ENCODE measurements around the gene TTYH3.

The TTYH3 gene

DNA sequence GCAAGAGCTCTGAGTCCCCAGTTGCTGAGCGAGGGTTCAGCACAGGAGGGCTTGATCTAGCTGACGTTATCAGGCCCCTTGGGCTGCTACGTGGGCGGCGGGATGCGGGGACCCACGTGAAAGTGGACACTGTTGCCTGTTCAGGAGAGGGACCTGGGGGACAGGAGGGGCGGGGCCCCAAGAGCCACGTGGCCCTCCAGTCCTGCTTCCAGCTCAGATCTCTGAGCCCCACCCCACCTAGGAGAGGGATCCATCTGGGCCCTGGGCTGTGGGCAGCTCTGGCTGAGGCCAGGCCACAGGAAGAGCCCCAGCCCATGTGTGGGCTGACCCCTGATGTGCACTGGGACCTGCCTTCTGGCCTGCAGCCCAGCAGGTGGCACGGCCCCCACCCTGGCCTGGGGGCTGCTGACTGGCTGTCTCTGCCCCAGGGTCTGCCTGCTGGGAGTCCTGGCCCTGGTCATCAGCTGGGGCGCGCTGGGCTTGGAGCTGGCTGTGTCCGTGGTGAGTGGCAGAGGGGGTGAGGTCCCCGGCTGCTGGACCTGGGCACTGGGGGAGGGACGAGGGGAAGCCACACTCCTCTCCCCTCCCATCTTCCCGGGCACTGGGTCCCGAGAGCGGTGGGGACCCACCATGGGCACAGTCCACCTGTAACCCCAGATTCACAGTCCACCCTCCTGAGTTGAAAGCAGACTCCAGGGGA is 17.5 kb downstream of the TTYH3 start:
- no peak for DNase-seq (ENCODE audit: low read depth, low spot score)

DNA sequence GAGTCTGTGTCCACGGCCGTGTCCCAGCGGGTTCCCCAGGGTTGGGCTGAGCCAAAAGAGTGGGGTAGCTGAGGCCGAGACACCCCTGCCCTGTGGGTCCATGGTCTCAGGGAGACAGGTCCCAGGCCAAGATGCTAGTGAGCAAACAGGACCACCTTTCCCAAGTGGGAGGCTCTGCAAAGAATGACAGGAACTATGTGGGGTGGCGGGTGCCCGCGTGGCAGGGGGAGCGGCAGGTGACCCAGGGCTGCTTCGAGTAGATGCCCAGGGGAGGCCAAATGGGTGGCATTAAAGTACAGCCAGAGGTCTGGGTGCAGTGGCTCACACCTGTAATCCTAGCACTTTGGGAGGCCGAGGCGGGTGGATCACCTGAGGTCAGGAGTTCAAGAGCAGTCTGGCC is 18.2 kb downstream of the TTYH3 start:
- DNase-seq (ENCODE audit: low read depth, low spot score): no peak

DNA sequence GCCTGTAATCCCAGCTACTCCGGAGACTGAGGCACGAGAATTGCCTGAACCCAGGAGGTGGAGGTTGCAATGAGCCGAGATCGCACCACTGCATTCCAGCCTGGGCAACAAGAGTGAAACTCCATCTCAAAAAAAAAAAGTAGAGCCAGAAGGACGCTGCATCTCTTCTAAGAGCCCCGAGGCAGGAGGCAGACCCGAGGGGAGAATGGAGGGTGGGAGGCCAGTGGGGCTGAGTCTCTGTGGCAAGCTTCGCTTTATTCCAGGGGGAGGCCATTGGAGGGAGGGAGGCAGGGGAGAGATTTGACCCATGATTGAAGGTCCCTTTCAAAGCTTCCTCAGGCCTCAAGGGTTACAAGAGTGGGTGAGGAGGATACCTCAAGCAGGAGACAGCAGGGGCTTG is 18.7 kb downstream of the TTYH3 start:
- DNase-seq (ENCODE audit: low read depth, low spot score): no peak

DNA sequence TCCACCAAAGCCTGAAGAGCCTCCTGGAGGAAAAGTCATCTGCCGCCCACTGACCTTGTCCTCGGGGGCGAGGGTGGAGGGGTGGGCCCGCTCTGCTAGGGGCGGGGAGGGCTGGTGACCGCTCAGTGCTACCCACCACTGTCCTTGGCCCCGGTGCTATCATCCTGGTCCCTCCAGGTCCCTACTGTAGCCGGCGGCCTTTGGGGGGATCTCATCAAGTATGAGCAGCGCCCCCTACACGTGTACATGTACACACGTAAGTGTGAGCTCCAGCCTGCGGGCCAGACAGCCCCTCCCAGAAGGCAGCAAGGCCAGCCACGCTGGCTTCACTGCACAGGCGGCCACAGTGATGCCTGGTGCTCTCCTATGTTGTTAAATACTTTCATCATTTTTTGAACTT is 19.6 kb downstream of the TTYH3 start:
- DNase-seq (ENCODE audit: low read depth, low spot score): no peak

DNA sequence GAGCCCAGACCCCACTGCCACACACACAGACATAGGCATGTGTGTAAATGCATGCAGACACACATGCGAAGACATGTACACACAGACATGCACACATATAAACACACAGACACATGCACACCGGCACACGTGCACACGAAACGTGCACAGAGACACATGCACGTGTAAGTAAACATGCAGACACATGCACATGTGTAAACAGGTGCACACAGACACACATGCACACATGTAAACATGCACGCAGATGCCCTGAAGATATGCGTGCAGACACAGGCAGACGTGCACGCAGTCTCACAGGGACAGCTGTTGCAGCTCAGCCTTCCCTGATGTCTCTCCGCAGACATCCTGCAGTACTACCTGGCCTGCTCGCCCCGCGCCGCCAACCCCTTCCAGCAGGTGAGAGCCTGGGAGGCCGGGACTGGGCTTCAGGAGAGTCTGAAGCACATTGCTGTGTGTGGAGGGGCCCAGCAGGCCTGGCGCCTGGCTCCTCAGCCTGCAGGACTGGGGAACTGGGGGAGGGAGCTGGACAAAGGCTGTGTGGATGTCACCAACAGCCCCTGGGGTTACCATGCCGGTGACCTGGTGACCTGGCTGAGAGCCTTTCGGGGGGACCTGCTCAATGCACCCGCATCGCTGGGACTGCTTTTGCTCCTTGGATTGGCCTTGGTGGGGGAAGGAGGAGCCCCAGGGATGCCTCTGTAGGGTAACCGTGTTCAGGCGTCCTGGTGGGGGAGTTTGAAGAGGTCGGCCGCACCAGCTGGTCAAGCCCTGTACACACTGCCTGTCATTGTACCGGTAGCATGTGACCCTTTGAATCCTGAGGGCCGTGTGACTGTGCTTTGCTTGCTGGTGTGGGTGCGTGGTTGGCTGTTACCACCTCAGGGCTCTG is 20.3 kb downstream of the TTYH3 start:
- no peak for DNase-seq (ENCODE audit: low read depth, low spot score)

DNA sequence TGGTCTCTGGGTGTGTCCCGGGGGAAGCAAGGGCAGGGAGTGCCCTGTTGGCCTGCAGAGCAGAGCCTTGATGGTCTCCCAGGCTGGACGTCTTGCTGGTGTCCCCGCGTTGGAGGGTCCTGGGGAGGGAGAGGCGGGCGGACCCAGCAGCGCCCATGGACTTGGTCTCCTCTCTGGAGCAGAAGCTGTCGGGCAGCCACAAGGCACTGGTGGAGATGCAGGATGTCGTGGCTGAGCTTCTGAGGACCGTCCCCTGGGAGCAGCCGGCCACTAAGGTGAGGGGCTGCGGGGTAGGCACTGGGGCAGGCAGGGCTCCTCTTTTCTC is 20.9 kb downstream of the TTYH3 start:
- no peak for DNase-seq (ENCODE audit: low read depth, low spot score)

DNA sequence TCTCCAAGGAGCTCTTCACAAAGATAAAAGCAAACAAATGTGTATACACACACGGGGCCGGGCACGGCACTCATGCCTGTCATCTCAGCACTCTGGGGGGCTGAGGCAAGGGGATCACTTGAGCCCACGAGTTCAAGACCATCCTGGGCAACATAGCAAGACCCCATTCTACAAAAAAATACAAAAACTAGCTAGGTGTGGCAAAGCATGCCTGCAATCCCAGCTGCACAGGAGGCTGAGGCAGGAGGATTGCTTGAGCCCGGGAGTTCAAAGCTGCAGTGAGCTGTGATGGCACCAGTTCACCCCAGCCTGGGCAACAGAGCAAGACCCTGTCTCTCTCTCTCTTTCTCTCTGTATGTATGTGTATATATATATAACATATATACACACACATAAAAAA is 22.3 kb downstream of the TTYH3 start:
- DNase-seq (ENCODE audit: low read depth, low spot score): no peak

DNA sequence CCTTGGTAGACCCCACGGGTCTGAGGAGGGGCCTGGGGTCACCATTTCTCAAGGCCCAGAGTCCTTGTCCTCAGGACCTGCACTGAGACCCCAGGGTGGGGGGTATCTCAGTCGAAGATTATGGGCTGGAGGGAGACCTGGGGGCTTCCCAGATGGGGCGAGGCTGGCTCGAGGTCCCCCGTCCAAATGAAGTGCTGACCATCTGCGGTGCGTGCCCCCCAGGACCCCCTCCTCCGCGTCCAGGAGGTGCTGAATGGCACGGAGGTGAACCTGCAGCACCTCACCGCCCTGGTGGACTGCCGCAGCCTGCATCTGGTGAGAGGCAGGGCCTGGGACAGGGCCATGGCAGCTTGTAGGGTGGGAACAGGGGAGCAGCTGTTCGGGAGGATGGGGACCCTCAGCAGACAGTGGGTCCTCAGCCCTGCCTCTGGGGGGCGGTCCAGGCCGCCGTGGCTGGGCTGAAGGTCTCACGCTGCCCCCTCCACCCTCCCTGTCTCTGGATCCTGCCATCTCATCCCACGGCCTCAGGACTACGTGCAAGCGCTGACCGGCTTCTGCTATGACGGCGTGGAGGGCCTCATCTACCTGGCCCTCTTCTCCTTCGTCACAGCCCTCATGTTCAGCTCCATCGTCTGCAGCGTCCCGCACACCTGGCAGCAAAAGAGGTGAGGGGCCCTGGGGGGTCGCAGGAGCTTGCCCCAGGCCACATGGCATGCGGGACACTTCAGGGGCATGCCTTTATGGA is 24.3 kb downstream of the TTYH3 start:
- DNase-seq (ENCODE audit: low read depth, low spot score): no peak

DNA sequence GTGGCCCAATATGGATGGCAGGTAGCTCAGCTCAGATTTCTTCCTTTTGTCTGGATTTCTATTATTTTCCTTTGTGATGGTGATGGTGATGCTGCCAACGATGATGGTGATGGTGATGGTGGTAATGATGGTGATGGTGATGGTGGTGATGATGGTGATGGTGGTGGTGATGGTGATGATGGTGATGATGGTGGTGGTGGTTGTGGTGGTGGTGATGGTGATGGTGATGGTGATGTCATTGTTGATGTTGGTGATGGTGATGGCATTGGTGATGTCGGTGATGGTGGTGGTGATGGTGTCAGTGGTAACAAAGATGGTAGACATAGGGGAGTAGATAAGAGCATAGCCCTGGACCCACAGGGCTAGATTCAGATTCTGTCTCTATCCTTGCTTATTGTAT is 25.4 kb downstream of the TTYH3 start:
- no peak for DNase-seq (ENCODE audit: low read depth, low spot score)

DNA sequence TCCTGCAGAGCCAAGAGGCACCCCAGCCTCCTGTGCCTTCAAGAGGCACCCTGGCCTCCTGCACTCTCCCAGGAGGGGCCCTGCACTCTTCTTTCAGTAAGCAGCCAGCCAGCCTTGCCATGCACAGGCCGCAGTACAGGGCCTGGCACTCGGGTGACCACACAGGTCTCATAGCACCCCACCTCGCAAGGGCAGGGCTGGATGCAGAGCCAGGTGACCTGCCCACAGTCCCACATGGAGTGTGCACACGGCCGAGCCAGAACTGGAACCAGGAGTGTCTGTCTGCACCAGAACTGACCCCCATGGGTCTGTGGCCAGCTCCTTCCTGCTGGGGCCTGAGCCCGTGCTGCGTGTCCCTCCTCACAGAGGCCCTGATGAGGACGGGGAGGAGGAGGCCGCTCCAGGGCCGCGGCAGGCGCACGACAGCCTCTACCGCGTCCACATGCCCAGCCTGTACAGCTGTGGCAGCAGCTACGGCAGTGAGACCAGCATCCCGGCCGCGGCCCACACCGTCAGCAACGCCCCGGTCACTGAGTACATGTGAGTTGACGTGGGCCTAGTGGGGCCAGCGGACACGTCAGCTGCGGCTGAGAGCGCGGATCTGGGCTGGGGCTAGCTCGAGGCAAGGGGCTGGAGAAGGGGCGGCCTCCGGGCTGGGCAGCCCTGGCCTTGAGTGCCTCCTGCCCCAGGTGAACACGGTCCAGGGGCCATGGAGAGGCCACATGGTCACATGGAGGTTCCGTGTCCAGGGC is 26.3 kb downstream of the TTYH3 start:
- DNase-seq (ENCODE audit: low read depth, low spot score): no peak

DNA sequence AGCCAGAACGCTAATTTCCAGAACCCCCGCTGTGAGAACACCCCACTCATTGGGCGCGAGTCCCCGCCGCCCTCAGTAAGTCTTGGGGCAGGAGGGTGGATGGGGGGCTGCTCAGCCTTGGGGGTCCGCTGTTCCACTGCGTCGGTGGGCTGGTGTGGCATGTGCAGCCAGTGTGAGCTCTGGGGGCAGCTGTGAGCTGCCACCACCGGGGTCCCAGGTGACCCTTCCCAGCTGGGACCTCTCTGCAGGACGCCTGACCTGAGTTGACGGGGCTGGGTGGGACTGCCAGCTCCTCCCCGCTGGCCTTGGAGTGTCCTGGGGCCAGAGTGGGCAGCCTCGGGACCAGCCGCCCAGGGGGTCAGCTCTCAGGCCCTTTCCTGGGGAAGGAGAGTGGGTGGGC is 27.2 kb downstream of the TTYH3 start:
- DNase-seq (ENCODE audit: low read depth, low spot score): no peak

DNA sequence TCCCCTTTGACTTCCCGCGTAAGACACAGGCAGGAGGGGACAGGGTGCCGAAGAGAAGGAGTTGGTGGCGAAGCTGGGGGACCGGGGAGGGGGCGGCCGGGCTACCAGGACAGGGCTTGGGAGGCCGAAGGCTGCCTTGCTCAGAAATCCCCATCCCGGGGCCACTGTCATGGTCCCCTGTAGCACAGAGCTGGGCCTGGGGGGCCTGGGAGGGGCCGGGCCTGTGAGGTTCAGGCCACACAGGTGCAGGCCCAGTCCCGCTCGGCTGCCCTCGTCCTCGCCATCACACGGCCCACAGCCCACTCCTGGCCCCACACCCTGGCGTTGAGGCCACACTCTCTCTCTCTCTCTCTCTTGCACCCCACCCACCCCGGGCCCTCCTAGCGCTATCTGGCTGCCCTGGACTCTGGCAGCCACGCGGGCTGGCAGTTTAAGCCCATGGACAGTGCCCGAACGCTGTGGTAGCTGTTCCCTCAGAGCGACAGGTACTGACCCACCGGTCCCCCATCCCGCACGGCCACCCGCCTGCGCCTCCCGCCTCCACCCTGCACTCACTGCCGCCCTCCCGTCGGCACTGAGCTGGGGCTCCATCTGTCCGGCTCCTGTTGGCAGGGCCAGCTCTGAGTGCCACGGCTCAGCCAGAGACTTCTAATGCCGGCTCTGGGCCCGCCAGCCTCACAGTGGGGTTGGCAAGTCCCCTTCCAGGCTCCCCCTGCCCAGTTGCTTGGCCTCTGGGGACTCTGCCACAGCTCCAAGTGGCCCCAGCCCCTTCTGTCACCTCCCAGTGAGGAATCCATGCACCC is 28.0 kb downstream of the TTYH3 start:
- no peak for DNase-seq (ENCODE audit: low read depth, low spot score)

DNA sequence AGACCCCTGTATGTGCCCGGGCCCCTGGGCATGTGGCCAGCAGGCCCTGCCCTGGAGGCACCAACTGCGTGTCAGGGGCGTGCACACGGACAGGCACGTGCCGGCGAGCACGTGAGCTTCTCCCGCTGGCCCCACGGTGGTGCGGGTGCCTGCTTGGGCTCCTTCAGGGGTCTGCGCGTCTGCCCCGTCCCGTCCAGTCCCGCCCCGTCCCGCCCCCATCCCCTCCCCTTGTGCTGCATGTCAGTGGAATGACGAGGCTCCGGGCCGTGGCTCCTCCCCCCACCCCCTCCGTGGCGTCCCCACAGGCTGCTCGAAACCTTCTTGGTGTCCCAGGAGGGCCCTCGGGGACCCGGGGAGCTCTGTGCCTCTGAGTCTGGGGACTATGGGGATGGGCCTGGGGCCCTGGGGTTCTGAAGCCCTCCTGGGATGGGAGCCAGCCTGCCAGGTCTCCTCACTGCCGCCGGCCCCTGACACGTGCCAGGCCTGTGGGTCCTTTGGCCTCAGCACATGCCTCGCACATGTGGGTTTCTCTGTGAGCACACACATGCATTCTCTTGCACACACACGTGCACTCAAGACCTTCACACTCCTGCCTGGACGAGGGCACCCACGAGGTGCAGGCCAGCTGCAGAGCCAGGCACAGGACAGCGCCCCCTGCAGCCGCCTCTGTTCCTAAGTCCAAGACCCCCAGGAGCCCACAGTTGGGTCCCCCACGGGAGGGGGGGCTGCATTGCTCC is 28.7 kb downstream of the TTYH3 start:
- DNase-seq (ENCODE audit: low read depth, low spot score): no peak

DNA sequence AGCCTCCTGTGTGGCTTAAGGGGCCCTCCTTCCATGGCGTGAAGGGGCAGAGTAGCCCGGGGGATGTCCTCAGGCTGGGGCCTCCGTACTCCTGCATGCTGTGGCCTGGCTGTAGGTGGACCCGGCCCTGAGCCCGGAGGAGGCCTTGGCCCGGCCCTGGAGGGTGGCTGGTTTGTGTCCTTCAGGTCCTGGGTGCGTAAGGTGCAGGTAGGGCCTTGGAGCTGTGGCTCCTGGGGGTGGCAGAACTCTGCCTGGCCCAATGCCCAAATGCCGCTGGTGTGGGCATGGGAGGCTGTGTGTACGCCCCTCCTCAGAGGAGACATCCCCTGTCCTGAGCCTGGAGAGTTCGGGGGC is 29.3 kb downstream of the TTYH3 start:
- DNase-seq (ENCODE audit: low read depth, low spot score): no peak

DNA sequence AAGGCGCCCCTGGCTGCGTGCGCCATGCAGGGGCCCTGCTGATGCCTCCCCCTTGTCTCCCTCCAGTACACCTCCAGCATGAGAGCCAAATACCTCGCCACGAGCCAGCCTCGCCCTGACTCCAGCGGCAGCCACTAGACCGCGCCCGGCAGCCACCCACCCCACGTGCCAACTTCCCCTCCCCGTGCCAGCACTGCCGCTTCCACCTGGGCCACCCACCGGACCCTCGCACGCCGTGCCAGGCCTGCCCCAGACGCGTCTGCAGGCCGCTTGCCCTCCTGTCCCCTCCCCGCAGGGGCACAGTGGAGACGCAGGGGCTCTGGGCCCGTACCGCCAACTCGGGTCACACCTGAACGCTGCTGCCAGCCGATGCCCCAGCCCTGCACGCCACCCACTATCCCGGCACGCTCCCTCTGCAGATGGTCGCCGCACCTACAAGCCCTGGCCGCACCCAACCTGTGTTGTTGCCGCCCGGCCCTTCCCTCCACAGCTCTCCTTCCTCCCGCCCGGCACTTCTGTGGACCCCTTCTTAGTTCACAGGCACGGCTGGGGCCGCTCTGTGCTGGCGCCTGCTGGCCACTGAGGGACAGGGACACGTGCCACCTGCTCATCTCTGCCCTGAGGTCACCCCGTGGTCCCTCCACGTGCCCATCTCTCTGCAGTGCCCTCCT is 30.0 kb downstream of the TTYH3 start:
- DNase-seq (ENCODE audit: low read depth, low spot score): no peak

DNA sequence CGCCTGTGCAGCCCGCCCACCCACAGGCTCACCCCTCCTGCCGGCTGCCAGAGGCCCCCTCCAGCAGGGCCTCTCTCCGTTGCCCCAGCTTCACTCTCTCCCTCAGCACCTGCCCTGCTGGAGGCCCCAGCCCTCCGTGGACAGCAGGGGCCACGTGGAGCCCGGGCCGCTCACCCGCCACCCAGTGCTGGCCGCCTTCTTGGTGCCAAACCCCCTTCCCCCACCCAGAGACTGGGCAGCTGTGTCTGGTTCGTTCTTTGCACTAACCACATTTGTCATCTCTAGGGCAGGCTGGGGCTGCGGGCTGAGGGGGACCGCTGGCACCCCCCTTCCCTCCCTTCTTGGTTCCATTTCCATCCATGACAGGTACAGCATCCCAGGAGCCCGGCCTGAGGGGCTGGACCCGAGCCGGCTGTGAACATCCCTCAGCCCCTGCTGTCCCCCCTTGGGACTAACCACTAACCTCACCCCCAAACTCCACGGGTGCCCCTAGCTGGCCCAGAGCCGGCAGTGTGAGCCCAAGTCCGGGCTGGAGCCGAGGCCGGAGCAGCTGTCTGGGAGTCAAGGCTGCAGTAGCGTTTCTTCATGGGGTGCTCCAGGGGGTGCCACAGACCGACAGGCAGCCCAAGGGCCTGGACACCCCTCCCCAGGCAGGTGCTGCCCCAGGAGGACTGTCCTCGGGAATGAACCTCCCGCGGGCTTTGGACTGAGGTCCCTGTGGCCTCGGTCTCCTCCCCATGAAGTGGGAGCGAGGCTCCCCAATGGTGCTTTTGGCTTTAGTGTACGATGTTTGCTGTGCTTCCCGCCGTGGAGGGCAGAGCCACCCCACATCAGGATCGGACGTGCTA is 30.7 kb downstream of the TTYH3 start:
- no peak for DNase-seq (ENCODE audit: low read depth, low spot score)

DNA sequence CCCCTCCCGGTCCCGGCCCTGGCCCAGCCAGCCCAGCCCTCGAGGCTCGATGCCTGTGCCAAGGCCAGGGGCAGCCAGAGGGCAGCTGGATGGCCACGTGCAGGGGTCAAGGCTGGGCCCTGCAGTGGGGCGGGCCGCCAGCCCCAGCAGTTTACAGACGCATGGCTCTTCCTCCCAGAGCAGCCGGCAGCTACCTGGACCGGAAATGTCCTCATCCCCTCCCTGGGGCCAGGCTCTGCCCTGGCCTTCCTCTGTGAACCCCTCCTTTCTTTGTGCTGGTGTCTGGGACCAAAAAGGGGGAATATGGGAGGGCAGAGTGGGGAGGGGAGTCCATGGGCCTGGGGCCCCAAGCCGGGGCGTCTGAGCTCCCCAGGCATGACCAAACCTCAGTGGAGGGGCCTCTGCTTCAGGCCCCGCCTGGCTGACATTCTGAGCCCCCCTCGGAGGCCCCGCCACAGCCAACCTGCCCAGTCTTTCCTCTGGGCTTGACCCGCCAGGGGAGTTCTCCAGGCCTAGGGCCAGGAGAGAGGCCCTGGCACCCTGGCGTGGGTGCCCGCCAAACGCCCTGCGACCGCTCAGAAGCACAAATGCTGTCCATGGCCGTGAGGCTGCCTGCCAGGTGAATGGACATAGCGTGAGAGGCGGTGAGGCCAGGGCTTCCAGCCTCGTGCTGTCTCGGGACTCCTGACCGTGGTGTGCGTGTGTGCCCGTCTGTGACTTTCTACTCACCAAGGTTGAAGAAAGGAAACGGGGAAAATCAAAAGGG is 31.5 kb downstream of the TTYH3 start:
- DNase-seq (ENCODE audit: low read depth, low spot score): no peak

DNA sequence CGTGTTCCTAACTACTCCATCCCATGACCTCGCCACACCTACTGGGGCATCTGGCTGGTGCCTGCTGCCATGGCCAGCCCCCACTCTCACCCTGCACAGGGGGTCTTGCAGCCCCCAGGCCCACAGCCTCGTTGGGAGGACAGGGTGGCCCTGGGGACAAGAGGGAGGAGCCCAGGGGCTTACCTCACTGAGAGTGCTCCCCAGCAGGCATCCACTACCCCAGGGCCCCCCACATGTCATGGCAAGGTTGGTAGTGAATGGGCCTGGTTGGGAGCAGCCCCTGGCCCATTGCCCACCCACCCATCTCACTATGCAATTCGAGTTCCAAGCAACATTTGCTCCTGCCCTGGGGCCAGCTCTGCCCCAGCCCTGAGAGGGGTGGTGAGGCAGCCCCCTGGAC is 32.2 kb downstream of the TTYH3 start:
- DNase-seq (ENCODE audit: low read depth, low spot score): no peak

Data from activated naive CD8-positive, alpha-beta T cell treated with anti-CD3 and anti-CD28 coated beads, Interleukin-2, amount 50 U/mL, for 16 hours (primary cell).